SW480 (cell line): ENCODE measurements around the gene SBNO1.
A peak's percentile ranks its signal among the peaks of the same experiment; 100 is the strongest.
"Not testable (repeated sequence)": the region's sequence is repeated elsewhere in the genome, so short reads cannot be mapped to it uniquely, and the experiment has no call there.

ENCODE experiments used
- DNase-seq: peaks from one replicate; pipeline ENCODE4 v3.0.0-alpha.2; 2016; ENCODE audit warnings: low spot score

Gene SBNO1

DNA sequence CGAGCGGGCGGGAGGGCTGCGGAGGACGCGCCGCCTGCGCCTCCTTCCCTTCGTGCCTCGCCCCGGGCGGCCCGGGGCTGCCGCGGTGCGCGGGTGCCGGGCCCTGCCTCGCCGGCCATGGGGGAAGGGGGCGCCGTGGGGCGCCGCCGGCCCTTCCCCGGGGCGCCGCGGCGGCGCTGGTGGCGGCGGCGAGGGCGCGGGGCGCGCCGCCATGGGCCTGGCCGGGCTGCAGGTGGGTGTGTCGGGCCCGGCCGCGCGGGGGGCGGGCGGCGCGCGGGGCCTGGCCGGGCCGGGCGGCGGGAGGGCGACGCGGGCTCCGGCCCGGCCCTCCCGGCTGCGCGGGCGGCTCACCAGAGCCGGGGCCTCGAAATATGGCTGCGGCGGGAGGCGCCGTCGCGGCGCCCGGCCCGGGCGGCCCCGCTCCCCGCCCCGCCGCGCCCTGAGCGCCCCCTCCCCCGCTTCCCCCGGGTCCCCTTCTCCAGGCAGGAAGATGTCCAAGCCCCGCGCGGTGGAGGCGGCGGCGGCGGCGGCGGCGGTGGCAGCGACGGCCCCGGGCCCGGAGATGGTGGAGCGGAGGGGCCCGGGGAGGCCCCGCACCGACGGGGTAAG lies 24.4 kb upstream of the SBNO1 start:
- DNase-seq, result no peak

DNA sequence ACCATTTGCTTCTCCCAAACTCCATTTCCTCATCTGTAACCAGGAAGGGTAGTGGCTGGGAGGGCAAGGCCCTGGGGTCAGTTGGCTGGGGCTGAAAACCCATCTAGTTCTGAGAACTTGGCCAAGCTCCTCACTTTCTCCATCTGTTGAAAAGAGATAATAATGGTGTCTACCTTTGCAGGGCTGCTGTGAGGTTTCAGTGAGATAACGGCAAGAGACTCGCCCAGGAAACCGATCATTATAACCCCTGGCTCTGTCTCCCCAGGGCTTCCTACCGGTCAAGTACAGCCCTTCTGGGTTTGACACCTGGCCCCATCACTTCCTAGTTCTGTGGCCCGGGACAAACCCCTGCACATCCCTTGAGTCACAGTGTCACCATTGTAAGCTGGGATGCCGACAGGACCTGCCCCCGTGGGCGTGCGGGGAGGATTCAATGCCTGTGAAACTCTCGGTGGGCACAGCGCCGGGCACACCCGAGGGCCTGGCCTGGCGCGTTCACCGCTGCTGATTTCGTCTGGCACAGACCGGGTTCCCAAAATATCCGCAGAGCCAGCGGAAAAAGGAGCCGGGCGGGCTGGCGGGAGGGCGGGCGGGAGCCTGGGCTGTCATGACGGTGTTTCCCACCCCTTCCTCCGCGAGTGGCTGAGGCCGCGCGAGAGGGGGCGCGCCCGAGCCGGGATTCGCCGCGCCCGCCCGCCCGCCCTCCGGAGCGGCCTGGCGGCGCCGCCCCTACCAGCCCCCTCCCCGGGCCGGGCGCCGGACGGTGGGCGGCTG lies 23.7 kb upstream of the SBNO1 start:
- DNase-seq, result peak; percentile 61

DNA sequence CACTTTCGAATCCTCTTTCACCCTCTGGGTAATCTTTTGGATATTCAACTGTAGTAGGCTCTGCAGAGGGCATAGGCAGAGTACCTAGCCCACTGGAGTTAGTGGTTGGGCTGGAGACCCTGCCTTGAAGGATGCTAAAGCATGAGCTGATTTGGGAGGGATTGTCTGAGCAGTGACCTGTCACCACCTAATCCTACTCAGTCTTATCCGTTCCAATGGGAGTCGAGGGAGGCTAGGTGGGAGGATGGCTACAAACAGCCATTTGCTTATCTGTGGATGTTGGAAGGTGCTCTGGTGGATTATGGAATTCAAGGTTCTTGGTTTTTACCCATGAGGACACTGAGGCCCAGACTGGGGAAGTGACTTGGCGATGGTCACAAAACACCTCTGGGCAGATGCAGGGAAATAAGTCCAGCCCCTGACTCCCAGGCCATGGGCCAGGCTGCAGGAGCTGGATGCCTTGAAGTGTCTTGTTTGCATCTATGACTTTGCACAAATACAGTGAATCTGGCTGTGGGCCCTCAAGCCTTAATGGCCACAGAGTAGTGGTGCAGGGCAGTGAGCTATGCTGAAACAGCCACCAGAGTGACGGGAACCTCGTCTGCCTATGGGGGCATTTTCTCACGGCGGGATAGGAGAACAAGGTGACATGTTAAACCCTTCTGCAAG lies 23.0 kb upstream of the SBNO1 start:
- no peak for DNase-seq

DNA sequence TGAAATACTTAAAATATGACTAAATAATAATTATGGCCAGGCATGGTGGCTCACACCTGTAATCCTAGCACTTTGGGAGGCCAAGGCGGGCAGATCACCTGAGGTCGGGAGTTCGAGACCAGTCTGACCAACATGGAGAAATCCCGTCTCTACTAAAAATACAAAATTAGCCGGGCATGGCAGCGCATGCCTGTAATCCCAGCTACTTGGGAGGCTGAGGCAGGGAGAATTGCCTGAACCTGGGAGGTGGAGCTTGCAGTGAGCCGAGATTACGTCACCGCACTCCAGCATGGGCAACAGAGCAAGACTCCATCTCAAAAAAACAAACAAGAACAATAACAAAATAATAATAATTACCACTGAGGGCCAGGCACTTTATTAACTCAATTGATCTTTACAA lies 20.9 kb upstream of the SBNO1 start:
- DNase-seq, result not testable (repeated sequence)

DNA sequence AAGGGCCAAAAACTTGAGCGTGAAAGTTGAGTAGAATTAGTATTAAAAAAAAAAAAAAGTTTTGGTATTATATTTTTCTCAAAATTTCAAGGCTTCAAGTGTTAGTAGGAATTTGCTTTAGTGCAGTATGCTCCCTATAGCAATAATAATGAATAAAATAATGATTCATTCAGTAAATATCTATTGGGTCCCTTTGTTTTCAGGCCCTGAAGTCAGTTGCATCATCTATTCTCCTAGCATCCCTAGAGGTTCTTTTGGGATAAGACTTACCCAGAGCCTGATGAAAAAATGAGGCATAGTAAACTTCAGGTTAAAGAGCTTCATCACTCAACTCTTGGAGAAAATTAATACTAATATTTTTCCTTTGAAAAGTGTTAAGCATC lies 20.3 kb upstream of the SBNO1 start:
- peak; percentile 69 for DNase-seq

DNA sequence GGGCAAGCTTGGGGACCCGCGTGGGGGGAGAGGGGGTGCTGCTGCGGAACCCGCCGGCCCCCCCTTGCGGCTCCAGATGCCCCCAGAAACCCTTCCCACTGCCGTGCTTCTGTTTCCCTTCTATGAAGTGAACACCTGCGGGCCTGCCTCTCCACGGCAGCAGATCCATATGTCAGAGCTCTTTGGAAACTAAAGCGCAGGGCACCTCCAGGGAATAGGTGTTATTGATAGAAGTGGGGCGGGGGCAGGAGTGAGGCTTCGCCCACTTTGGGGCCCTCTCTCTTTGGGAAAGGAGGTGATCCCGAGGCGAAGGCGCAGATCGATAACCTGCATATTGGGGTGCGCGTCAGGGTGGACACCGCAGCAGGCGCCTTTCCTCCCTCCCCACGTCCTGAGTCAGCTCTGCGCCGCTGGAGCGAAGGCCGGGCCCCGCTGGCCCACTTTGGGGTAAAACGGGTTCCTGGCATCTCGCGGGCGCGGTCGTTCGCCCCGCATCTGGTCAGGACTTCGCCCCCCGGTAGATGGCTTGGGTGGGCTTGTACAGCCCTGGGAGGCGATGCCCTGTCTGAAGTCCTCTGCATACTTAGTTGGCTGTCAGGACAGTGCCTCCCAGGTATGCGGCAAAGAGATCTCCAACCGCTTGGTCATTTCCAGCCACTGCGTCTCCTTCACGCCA lies 19.8 kb upstream of the SBNO1 start:
- DNase-seq, result peak; percentile 42

DNA sequence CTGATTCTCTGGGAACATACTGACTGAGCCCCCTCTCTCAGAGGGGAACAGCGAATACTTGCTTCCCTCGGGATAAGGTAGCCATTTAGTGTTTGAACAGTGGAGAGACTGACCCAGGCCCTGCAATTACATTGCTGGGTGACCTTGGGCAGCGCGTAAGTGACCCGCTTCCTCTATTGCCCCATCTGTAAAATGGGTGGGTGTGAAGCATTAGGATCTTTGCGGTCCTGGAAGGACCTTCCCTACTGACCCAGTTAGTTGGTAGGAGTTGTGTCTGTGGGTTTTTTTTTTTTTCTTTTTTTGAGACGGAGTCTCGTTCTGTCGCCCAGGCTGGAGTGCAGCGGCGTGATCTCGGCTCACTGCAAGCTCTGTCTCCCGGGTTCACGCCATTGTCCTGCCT lies 18.0 kb upstream of the SBNO1 start:
- DNase-seq, result no peak

DNA sequence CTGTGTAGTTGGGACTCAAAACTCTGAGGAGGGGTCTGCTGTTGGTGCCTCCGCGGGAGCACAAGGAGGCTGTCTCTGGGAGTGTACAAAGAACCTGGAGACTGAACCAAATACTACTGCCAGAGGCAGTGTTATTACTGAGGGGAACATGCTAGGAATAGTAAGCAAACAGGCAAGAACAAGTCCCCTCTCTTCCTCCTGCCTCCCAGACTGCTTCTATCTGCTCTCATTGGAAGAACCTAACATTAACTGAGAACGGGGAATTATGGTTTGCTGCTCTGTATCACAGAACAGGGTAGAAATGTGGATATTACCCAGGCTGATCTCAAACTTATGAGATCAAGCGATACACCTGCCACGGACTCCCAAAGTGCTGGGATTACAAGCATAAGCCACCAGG lies 14.7 kb upstream of the SBNO1 start:
- DNase-seq, result no peak

DNA sequence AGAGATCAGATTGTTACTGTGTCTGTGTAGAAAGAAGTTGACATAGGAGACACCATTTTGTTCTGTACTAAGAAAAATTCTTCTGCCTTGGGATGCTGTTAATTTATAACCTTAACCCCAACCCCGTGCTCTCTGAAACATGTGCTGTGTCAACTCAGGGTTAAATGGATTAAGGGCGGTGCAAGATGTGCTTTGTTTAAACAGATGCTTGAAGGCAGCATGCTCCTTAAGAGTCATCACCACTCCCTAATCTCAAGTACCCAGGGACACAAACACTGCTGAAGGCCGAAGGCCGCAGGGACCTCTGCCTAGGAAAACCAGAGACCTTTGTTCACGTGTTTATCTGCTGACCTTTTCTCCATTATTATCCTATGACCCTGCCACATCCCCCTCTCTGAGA lies 7.8 kb upstream of the SBNO1 start:
- not testable (repeated sequence) for DNase-seq

DNA sequence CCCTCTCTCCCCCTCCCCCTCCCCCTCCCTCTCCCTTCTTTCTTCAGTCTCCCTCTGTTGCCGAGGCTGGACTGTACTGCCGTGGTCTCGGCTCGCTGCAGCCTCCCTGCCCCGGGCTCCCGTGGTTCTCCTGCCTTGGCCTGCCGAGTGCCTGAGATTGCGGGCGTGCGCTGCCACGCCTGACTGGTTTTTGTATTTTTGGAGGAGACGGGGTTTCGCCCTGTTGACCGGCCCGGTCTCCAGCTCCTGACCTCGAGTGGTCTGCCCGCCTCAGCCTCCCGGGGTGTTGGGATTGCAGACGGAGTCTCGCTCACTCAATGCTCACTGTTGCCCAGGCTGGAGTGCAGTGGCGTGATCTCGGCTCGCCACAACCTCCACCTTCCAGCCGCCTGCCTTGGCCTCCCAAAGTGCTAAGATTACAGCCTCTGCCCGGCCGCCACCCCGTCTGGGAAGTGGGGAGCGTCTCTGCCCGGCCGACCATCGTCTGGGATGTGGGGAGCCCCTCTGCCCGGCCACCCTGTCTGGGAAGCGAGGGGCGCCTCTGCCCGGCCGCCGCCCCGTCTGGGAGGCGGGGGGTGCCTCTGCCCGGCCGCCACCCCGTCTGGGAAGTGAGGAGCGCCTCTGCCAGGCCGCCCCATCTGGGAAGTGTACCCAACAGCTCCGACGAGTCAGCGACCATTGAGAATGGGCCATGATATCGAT lies 7.2 kb upstream of the SBNO1 start:
- not testable (repeated sequence) for DNase-seq

DNA sequence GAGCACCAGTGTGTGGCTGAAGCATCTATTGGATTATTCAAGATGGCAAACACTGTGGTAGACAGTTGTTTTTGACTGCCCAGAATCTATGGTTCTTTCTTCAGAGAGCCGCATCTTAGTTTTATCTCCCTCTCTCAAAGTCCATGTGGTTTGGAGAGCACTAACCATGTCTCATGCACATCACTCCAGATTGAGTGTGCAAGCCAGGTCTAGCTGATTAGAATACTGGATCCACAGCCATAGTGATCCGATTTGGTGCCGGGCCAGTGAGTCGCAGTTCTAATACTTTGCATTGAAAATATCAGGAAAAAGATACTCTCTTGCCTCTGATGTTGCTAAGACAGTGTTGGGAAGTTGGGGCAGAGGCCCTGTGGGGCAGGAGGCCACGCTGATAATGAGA lies 4.6 kb upstream of the SBNO1 start:
- DNase-seq, result no peak

DNA sequence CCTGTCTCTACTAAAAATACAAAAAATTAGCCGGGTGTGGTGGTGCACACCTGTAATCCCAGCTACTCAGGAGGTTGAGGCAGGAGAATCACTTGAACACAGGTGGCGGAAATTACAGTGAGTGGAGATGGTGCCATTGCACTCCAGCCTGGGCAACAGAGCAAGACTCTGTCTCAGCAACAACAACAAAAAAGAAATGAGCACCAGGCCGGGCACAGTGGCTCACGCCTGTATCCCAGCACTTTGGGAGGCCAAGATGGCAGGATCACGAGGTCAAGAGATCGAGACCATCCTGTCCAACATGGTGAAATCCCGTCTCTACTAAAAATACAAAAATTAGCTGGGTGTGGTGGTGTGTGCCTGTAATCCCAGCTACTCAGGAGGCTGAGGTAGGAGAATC lies 3.8 kb upstream of the SBNO1 start:
- not testable (repeated sequence) for DNase-seq

DNA sequence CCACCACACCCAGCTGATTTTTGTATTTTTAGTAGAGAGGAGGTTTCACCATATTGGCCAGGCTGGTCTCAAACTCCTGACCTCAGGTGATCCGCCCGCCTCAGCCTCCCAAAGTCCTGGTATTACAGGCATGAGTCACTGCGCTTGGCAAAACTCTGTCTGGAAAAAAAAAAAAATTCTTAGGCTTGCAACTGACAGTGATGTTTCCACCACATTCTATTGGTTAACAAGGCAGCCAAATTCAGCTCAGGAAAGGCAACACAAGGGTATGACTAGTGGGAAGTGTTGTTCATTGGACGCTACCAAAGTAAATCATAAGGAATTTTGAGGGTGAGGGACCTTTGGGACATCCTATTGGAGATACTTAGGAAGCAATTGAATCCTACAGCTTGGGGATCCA lies 2.9 kb upstream of the SBNO1 start:
- no peak for DNase-seq

DNA sequence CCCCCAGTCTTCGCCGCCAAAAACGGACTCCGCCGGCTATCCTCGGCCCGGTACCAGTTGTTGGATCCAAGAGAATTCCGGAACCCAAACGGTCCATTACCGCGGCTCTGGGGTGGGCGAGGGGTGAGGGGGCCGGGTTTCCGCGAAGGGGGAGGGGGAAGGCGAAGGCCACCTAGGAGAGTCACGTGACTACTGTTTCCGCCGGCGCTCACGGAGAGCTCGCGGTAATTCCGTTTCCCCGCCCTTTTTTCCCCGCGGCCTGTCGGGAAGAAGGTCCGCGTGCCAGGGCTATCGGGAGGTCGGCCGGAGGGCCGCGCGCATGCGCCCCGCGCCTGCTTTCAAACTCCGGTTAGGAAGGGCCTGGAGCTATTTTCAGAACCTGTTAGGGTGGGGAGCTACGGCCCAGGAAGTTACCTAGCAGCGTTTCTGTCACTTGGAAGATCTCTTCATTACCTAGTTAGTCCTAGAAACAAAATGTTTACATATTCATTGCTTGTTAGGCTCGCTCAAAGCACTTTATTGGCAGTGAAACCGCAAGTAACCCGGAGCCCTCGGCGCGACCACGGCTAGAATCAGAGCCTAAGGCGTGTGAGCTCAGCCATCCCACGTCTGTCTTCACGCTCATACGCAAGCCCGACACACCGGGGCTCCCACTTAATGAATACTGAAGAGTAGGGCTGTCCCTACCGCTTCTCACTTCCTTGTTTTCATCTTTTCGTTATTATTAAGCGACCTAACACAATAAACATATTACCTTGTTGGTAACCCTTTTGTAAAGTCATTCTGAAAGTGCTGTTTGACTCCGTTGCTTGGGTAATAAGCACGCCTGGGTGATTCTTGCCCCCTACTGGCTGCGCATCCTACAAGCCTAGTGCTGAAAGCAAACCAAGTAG lies 624 bp upstream of the SBNO1 start:
- DNase-seq, result peak; percentile 98

DNA sequence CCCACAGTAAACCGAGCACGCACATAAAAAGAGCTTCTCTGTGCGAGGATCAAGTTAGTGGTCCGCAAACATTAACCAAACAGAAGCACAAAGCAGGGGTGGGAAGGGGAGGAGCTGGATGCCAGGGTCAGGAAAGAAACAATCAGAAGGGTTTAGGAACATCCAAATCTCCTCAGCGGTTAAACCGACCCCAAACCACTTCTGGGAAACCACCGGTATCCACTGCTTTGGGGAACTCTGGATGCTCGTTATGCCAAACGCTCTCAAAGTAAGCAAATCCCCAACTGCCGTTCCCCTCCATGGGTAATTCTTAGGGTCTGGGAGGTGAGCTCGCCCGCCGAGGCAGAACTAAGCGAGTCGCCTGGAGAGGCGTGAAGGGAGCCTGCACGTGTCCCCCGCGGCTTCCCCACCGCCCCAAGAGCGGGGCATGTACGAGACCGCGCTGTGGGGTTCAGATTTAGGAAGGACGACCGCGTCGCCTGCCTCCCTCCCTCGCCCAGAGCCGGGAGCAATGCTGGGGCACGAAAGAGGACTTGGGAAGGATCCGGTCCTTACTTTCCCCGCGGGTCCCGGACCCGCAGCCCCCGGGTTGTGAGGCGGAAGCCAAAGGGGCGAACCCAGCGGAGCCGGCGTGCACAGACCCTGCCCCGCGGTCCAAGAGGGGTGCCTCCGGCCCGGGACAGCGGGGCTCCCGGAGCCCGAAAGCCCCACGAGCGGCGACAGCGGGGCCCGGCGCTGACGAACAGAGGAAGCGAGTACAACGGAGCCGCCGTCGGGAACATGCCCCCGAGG lies 711 bp downstream of the SBNO1 start:
- DNase-seq, result no peak

DNA sequence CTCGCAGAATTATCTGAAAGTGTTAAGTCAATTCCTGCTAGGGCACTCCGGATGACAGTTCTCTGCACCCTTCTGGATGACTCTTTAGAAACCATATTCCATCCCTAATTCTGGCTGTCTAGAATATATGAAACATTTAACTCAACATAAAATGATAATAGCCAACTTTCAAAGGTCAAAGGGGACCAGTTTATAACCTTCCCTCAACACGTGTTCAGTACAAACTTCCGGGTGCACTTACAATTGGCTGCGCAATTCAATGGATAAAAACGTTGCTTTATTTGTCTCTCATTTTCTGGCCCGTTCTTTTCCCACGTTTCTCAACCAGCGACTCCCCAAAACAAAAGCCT lies 1.3 kb downstream of the SBNO1 start:
- DNase-seq, result no peak

DNA sequence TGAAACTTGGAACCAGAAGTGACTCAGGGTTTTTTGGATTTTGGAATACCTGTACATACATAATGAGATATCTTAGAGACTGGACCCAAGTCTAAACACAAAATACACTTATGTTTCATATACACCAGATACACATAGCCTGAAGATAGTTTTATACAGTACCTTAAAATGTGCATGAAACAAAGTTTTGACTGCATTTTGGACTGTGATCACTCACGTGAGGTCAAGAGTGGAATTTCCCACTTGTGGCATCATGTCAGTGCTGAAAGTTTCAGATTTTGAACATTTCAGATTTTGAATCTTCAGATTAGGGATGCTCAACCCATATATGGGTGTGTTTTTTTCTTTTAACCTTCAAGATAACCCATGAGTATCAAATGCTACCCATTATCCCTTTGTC lies 6.6 kb downstream of the SBNO1 start:
- DNase-seq, result no peak

DNA sequence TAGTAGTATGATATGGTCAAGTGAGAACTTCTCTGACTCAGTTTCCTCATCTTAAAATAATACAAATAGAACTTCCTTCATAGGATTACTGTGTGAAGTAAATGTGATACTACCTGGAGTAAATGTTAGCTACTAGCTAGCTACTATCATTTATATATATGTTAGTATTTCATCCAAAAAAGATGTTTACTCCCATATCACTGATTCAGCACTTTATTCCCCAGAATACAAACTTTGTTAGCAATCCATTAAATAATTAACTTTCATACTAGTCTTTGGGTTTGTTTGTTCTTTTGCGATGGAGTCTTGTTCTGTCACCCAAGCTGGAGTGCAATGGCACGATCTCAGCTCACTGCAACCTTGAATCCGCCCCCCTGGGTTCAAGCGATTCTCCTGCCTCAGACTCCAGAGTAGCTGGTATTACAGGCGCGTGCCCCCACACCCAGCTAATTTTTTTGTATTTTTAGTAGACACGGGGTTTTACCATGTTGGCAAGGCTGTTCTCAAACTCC lies 8.4 kb downstream of the SBNO1 start:
- DNase-seq, result no peak

DNA sequence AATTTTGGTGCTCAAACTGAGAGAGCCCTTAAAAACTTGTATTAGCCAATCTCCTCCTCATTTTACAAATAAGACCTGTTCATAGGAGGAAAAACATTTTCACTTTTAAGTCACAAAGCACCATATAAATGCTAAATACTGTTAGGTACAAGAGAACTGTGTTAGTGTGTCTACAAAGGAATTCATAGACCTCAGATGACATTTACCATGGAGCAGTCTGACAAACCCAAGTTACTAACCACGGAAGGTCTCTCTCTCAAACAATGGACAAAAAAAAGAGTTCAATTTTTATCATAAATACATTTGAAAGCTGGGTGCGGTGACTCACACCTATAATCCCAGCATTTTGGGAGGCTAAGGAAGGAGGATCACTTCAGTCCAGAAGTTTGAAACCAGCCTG lies 10.0 kb downstream of the SBNO1 start:
- no peak for DNase-seq

DNA sequence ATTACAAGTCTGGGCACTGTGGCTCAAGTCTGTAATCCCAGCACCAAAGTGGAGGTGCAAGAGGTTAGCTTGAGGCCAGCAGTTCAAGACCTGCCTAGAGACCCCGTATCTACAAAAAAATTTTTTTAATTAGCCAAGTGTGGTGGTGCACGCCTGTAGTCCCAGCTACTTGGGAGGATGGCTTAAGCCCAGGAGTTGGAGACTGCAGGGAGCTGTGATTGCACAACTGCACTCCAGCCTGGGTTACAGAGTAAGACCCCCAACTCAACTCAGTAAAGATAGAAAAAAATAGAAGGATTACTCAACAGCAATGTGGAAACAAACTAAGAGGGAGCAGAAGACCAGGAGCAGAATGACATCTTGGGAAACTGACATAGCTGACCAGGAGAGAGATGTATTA lies 13.3 kb downstream of the SBNO1 start:
- DNase-seq, result no peak
